ENCODE results near the gene SNX1.

Gene SNX1

DNA sequence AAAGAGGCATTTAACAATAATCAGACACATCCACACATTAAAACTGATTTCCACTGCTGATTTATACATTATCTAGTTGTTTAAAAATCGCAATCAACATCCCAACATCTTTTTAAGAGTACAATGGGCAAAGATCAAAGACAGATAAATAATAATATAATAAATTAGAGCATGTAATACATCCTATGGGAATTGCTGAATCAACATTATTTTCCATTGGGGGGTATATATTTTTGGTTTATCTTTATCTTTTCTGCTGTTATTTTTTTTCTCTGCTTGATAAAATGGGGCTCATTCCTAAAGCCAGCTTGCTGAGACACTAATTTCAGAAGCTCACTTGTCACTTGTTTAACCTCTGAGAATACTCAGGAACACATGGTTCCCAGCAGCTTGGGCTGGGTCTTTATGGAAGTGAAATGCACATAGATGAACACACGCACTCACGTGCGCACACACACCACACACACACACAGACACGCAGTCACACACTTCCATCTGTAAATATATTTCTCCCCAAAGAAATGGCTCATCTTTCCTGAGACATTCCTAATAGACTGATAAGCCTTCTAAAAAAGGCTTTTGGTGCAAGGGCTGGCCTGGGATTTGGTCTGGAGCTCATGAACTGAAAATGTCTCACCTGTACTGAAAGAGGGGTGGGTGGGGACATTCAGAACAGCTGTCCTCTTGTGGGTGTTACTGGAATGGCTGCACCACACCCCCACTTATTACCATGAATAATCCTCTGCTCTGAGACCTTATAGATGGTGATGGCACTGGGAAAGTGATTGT is 70.5 kb downstream of the SNX1 start:
- Histone ChIP-seq H3K4me1 (ENCODE audit: control insufficient read depth, insufficient read depth, low read depth, low read length) (peaks cover 11% of the 10 kb centered on the region), H3K4me2 (ENCODE audit: low read length, poor library complexity, severe bottlenecking) (no peak overlapping the region), H3K27me3 (ENCODE audit: control insufficient read depth in 1 of 2, insufficient read depth in 1 of 2, low read length in 2 of 2) (no peaks in the 10 kb centered on the region), H3K79me1 (replicated peaks; ENCODE audit: low read length, poor library complexity, severe bottlenecking) (no peaks in the 10 kb centered on the region), H4K91ac (ENCODE audit: low read length) (no peak overlapping the region), H3K4me3 (ENCODE audit: insufficient read depth in 1 of 2, low read depth in 1 of 2, low read length in 2 of 2) (no peak overlapping the region), H4K8ac (ENCODE audit: low read length) (no peak overlapping the region), H3K9me3 (ENCODE audit: control insufficient read depth, low read length) (no peaks in the 10 kb centered on the region), H2BK12ac (ENCODE audit: low read length in 2 of 2) (no peak overlapping the region), H2AK5ac (ENCODE audit: low read length, severe bottlenecking) (no peak overlapping the region), H3K4ac (ENCODE audit: low read depth in 1 of 2, low read length in 2 of 2) (no peak overlapping the region), H3K14ac (ENCODE audit: low read length in 2 of 2) (no peak overlapping the region), H2BK120ac (ENCODE audit: low read depth, low read length) (no peak overlapping the region), H2AFZ (ENCODE audit: low read depth, low read length) (no peak overlapping the region), H2BK5ac (ENCODE audit: low read depth, low read length, poor library complexity, severe bottlenecking) (no peak overlapping the region), H3K36me3 (ENCODE audit: control insufficient read depth in 1 of 2, insufficient read depth in 2 of 2, low read depth in 1 of 2, low read length in 2 of 2) (peaks cover 14 to 26% of the 10 kb centered on the region in 2 experiments), H2BK15ac (ENCODE audit: low read depth, poor library complexity, severe bottlenecking) (no peak overlapping the region), H3K23ac (ENCODE audit: low read length in 2 of 2) (no peak overlapping the region), H3K9ac (ENCODE audit: low read length) (no peak overlapping the region), H3K18ac (ENCODE audit: low read depth in 1 of 2, low read length in 2 of 2) (no peak overlapping the region), H3K27ac (ENCODE audit: low read length, poor library complexity, severe bottlenecking) (no peak overlapping the region)
- peak; percentile 10 for DNase-seq
- WGBS: 98% methylated on average over 4 of the region's 5 CpGs

- Histone ChIP-seq H2AFZ (ENCODE audit: low read depth, low read length) (no peak overlapping the region), H3K36me3 (ENCODE audit: control insufficient read depth in 1 of 2, insufficient read depth in 2 of 2, low read depth in 1 of 2, low read length in 2 of 2) (peaks cover 20 to 82% of the 10 kb centered on the region in 2 experiments), H3K4me3 (ENCODE audit: insufficient read depth in 1 of 2, low read depth in 1 of 2, low read length in 2 of 2) (no peak overlapping the region), H3K9ac (ENCODE audit: low read length) (no peak overlapping the region), H3K4me2 (ENCODE audit: low read length, poor library complexity, severe bottlenecking) (no peak overlapping the region), H3K79me1 (replicated peaks; ENCODE audit: low read length, poor library complexity, severe bottlenecking) (peaks cover 8% of the 10 kb centered on the region), H3K14ac (ENCODE audit: low read length in 2 of 2) (no peak overlapping the region), H3K27ac (ENCODE audit: low read length, poor library complexity, severe bottlenecking) (no peak overlapping the region), H3K27me3 (ENCODE audit: control insufficient read depth in 1 of 2, insufficient read depth in 1 of 2, low read length in 2 of 2) (no peaks in the 10 kb centered on the region), H3K4me1 (ENCODE audit: control insufficient read depth, insufficient read depth, low read depth, low read length) (no peaks in the 10 kb centered on the region), H2BK120ac (ENCODE audit: low read depth, low read length) (no peak overlapping the region), H2BK5ac (ENCODE audit: low read depth, low read length, poor library complexity, severe bottlenecking) (no peak overlapping the region), H3K18ac (ENCODE audit: low read depth in 1 of 2, low read length in 2 of 2) (no peak overlapping the region), H3K9me3 (ENCODE audit: control insufficient read depth, low read length) (no peaks in the 10 kb centered on the region), H4K91ac (ENCODE audit: low read length) (no peak overlapping the region), H3K23ac (ENCODE audit: low read length in 2 of 2) (no peak overlapping the region), H4K8ac (ENCODE audit: low read length) (no peak overlapping the region), H2AK5ac (ENCODE audit: low read length, severe bottlenecking) (no peak overlapping the region), H3K4ac (ENCODE audit: low read depth in 1 of 2, low read length in 2 of 2) (no peak overlapping the region), H2BK15ac (ENCODE audit: low read depth, poor library complexity, severe bottlenecking) (no peak overlapping the region), H2BK12ac (ENCODE audit: low read length in 2 of 2) (no peak overlapping the region)
- no peak for DNase-seq
- 60% methylated on average over 6 of the region's 8 CpGs for whole genome bisulfite sequencing
Observed at GRCh38 chr15:64180235-64180824, 84.5 kb downstream of the SNX1 start.

- H3K14ac ChIP-seq (ENCODE audit: low read length in 2 of 2): no peak overlapping the region
- no peak overlapping the region for H2BK12ac ChIP-seq (ENCODE audit: low read length in 2 of 2)
- H3K18ac ChIP-seq (ENCODE audit: low read depth in 1 of 2, low read length in 2 of 2): no peak overlapping the region
- no peak overlapping the region for H2BK120ac ChIP-seq (ENCODE audit: low read depth, low read length)
- no peak overlapping the region for H2AK5ac ChIP-seq (ENCODE audit: low read length, severe bottlenecking)
- H2BK15ac ChIP-seq (ENCODE audit: low read depth, poor library complexity, severe bottlenecking): no peak overlapping the region
- H3K9ac ChIP-seq (ENCODE audit: low read length): no peak overlapping the region
- 90% methylated on average over 4 of the region's 4 CpGs for WGBS
- no peak overlapping the region for H2BK5ac ChIP-seq (ENCODE audit: low read depth, low read length, poor library complexity, severe bottlenecking)
- H3K27me3 ChIP-seq (ENCODE audit: control insufficient read depth in 1 of 2, insufficient read depth in 1 of 2, low read length in 2 of 2): no peaks in the 10 kb centered on the region
- H3K9me3 ChIP-seq (ENCODE audit: control insufficient read depth, low read length): no peaks in the 10 kb centered on the region
- no peak overlapping the region for H3K4me2 ChIP-seq (ENCODE audit: low read length, poor library complexity, severe bottlenecking)
- no peak overlapping the region for H3K4me3 ChIP-seq (ENCODE audit: insufficient read depth in 1 of 2, low read depth in 1 of 2, low read length in 2 of 2)
- DNase-seq: no peak
- H2AFZ ChIP-seq (ENCODE audit: low read depth, low read length): no peak overlapping the region
- H3K27ac ChIP-seq (ENCODE audit: low read length, poor library complexity, severe bottlenecking): no peak overlapping the region
- H3K36me3 ChIP-seq (ENCODE audit: control insufficient read depth in 1 of 2, insufficient read depth in 2 of 2, low read depth in 1 of 2, low read length in 2 of 2): peaks cover 18 to 70% of the 10 kb centered on the region in 2 experiments
- H3K4me1 ChIP-seq (ENCODE audit: control insufficient read depth, insufficient read depth, low read depth, low read length): no peaks in the 10 kb centered on the region
- no peak overlapping the region for H4K91ac ChIP-seq (ENCODE audit: low read length)
- no peak overlapping the region for H3K4ac ChIP-seq (ENCODE audit: low read depth in 1 of 2, low read length in 2 of 2)
- no peak overlapping the region for H4K8ac ChIP-seq (ENCODE audit: low read length)
- H3K79me1 ChIP-seq (replicated peaks; ENCODE audit: low read length, poor library complexity, severe bottlenecking): peaks cover 5% of the 10 kb centered on the region
- H3K23ac ChIP-seq (ENCODE audit: low read length in 2 of 2): no peak overlapping the region
Observed at GRCh38 chr15:64182859-64183370, 87.1 kb downstream of the SNX1 start.

- Histone ChIP-seq H2BK5ac (ENCODE audit: low read depth, low read length, poor library complexity, severe bottlenecking) (no peak overlapping the region), H3K9ac (ENCODE audit: low read length) (no peak overlapping the region), H3K36me3 (ENCODE audit: control insufficient read depth in 1 of 2, insufficient read depth in 2 of 2, low read depth in 1 of 2, low read length in 2 of 2) (peaks cover 12 to 64% of the 10 kb centered on the region in 2 experiments), H3K4ac (ENCODE audit: low read depth in 1 of 2, low read length in 2 of 2) (no peak overlapping the region), H2BK15ac (ENCODE audit: low read depth, poor library complexity, severe bottlenecking) (no peak overlapping the region), H3K23ac (ENCODE audit: low read length in 2 of 2) (no peak overlapping the region), H2AFZ (ENCODE audit: low read depth, low read length) (no peak overlapping the region), H3K79me1 (replicated peaks; ENCODE audit: low read length, poor library complexity, severe bottlenecking) (peaks cover 5% of the 10 kb centered on the region), H3K4me3 (ENCODE audit: insufficient read depth in 1 of 2, low read depth in 1 of 2, low read length in 2 of 2) (no peak overlapping the region), H3K4me2 (ENCODE audit: low read length, poor library complexity, severe bottlenecking) (no peak overlapping the region), H2BK12ac (ENCODE audit: low read length in 2 of 2) (no peak overlapping the region), H4K91ac (ENCODE audit: low read length) (no peak overlapping the region), H3K9me3 (ENCODE audit: control insufficient read depth, low read length) (no peaks in the 10 kb centered on the region), H2AK5ac (ENCODE audit: low read length, severe bottlenecking) (no peak overlapping the region), H4K8ac (ENCODE audit: low read length) (no peak overlapping the region), H3K27ac (ENCODE audit: low read length, poor library complexity, severe bottlenecking) (no peak overlapping the region), H3K4me1 (ENCODE audit: control insufficient read depth, insufficient read depth, low read depth, low read length) (no peaks in the 10 kb centered on the region), H3K14ac (ENCODE audit: low read length in 2 of 2) (no peak overlapping the region), H3K18ac (ENCODE audit: low read depth in 1 of 2, low read length in 2 of 2) (no peak overlapping the region), H2BK120ac (ENCODE audit: low read depth, low read length) (no peak overlapping the region), H3K27me3 (ENCODE audit: control insufficient read depth in 1 of 2, insufficient read depth in 1 of 2, low read length in 2 of 2) (no peaks in the 10 kb centered on the region)
- WGBS: 99% methylated on average over 8 of the region's 9 CpGs
- DNase-seq: no peak
Observed at GRCh38 chr15:64185146-64185911, 89.5 kb downstream of the SNX1 start.

Measured in mesenchymal stem cell (in vitro differentiated cells and primary cell).